Dermis blood vessel endothelial cell (primary cell): ENCODE measurements around the gene CHST11. TPM values are rescaled to one million over a fixed set of nuclear protein-coding genes. Genes with fewer than 3 reads are reported as not detected.
A peak's percentile ranks its signal among the peaks of the same experiment; 100 is the strongest.

Experiments used
- DNase-seq: peaks from one replicate; pipeline ENCODE4 v3.0.0; 2010
- total RNA-seq: library from RNA; depleted of rRNA; stranded (reverse); fragments of >200 nt; gene quantifications from 2 replicates; pipeline ENCODE4 v1.2.3, GENCODE V29; 2014

The CHST11 gene
- total RNA-seq, 1 donor from 2014 or later: 10.0 TPM

- DNase-seq: peak; percentile 44
These were observed 4.4 kb downstream of the CHST11 start for GRCh38 chr12:104460973-104461698.

GRCh38 chr12:104462325-104462724 is 5.6 kb downstream of the CHST11 start:
- no peak for DNase-seq

- peak; percentile 41 for DNase-seq
These were observed 6.2 kb downstream of the CHST11 start for GRCh38 chr12:104462931-104463339.

GRCh38 chr12:104463368-104463767 is 6.6 kb downstream of the CHST11 start:
- DNase-seq: no peak

- DNase-seq: no peak
These were observed 8.2 kb downstream of the CHST11 start for GRCh38 chr12:104464899-104465298.

- DNase-seq: no peak
These were observed 10.1 kb downstream of the CHST11 start for GRCh38 chr12:104466709-104467345.

GRCh38 chr12:104467346-104467837 is 10.6 kb downstream of the CHST11 start:
- DNase-seq: no peak

GRCh38 chr12:104468371-104468770 is 11.6 kb downstream of the CHST11 start:
- DNase-seq: no peak

GRCh38 chr12:104469066-104469465 is 12.3 kb downstream of the CHST11 start:
- DNase-seq: no peak

- no peak for DNase-seq
These were observed 12.8 kb downstream of the CHST11 start for GRCh38 chr12:104469523-104469922.

GRCh38 chr12:104470521-104470920 is 13.8 kb downstream of the CHST11 start:
- no peak for DNase-seq

GRCh38 chr12:104471336-104471735 is 14.6 kb downstream of the CHST11 start:
- DNase-seq: no peak

GRCh38 chr12:104472748-104473147 is 16.0 kb downstream of the CHST11 start:
- DNase-seq: no peak

GRCh38 chr12:104473374-104473983 is 16.7 kb downstream of the CHST11 start:
- DNase-seq: peak; percentile 32

GRCh38 chr12:104475271-104475670 is 18.5 kb downstream of the CHST11 start:
- no peak for DNase-seq

GRCh38 chr12:104477510-104478390 is 21.0 kb downstream of the CHST11 start:
- DNase-seq: peak; percentile 28

GRCh38 chr12:104478396-104479122 is 21.8 kb downstream of the CHST11 start:
- DNase-seq: peak; percentile 35

GRCh38 chr12:104479123-104479662 is 22.4 kb downstream of the CHST11 start:
- no peak for DNase-seq

- no peak for DNase-seq
These were observed 23.3 kb downstream of the CHST11 start for GRCh38 chr12:104480012-104480411.

- DNase-seq: peak; percentile 84
These were observed 24.2 kb downstream of the CHST11 start for GRCh38 chr12:104480826-104481440.

- no peak for DNase-seq
These were observed 25.4 kb downstream of the CHST11 start for GRCh38 chr12:104482113-104482512.
